Hepatocyte (in vitro differentiated cells): ENCODE data around the gene PPP1R7. TPM values are rescaled to one million over a fixed set of nuclear protein-coding genes. Genes with fewer than 3 reads are reported as not detected.

ENCODE experiments used
- DNase-seq: peaks from one replicate; pipeline ENCODE4 v3.0.0-alpha.2; 2016; ENCODE audit warnings: low spot score
- H2AFZ ChIP-seq: fragments of 200-600 bp; sonication (generic); 2 replicates; pipeline ENCODE4 v1.6.0; 2016; ENCODE audit warnings: antibody characterized with exemption, mild to moderate bottlenecking
- H3K27ac ChIP-seq: fragments of 200-600 bp; sonication (generic); 2 replicates; pipeline ENCODE4 v1.5.1; 2016; ENCODE audit warnings: mild to moderate bottlenecking
- H3K27me3 ChIP-seq: fragments of 200-600 bp; sonication (generic); 2 replicates; pipeline ENCODE4 v1.6.1; 2016
- H3K36me3 ChIP-seq: fragments of 200-600 bp; sonication (generic); replicated peaks from 2 replicates; pipeline ENCODE4 v1.5.1; 2016; ENCODE audit warnings: low read depth; ENCODE audit not compliant: insufficient read depth
- H3K4me1 ChIP-seq: fragments of 200-600 bp; sonication (generic); 2 replicates; pipeline ENCODE4 v1.5.1; 2016; ENCODE audit warnings: mild to moderate bottlenecking, moderate library complexity; ENCODE audit not compliant: insufficient read depth
- H3K4me2 ChIP-seq: fragments of 200-600 bp; sonication (generic); 2 replicates; pipeline ENCODE4 v1.6.0; 2016
- H3K4me3 ChIP-seq: fragments of 200-600 bp; sonication (generic); 2 replicates; pipeline ENCODE4 v1.5.1; 2016; ENCODE audit warnings: mild to moderate bottlenecking
- H3K79me2 ChIP-seq: fragments of 200-600 bp; sonication (generic); 2 replicates; pipeline ENCODE4 v1.6.0; 2017; ENCODE audit warnings: mild to moderate bottlenecking
- H3K9me2 ChIP-seq: fragments of 200-600 bp; sonication (generic); replicated peaks from 2 replicates; pipeline ENCODE4 v1.6.0; 2017; ENCODE audit warnings: mild to moderate bottlenecking; ENCODE audit not compliant: insufficient read depth
- H3K9me3 ChIP-seq: fragments of 200-600 bp; sonication (generic); 2 replicates; pipeline ENCODE4 v1.5.1; 2016; ENCODE audit warnings: low read depth, mild to moderate bottlenecking
- H4K20me1 ChIP-seq: fragments of 200-600 bp; sonication (generic); 2 replicates; pipeline ENCODE4 v1.6.0; 2016; ENCODE audit warnings: mild to moderate bottlenecking; ENCODE audit not compliant: insufficient read depth, poor library complexity, severe bottlenecking
- EZH2 ChIP-seq: fragments of 200-600 bp; sonication (generic); IDR thresholded peaks from 2 replicates; pipeline ENCODE4 v1.6.1; 2016; ENCODE audit warnings: antibody characterized with exemption, mild to moderate bottlenecking, borderline replicate concordance
- EZH2phosphoT487 ChIP-seq: fragments of 200-600 bp; sonication (generic); IDR thresholded peaks from one replicate; pipeline ENCODE4 v1.6.1; 2018; ENCODE audit warnings: antibody characterized with exemption, mild to moderate bottlenecking, low read depth, moderate library complexity; ENCODE audit not compliant: unreplicated experiment, severe bottlenecking
- WGBS: methylation state at CpG from one replicate; pipeline ENCODE4 v1.1.6; 2016; ENCODE audit warnings: low lambda C conversion rate; ENCODE audit errors: missing lambda C conversion rate; 5-methylcytosine and 5-hydroxymethylcytosine counted together
- polyA plus RNA-seq: library from polyadenylated mRNA; unstranded; fragments of >200 nt; fragmentation: Nextera tagmentation; extraction: Ambion mirVana; gene quantifications from 2 replicates; pipeline ENCODE4 v1.2.1, GENCODE V29; 2016
- total RNA-seq: library from RNA; depleted of rRNA; stranded (reverse); fragments of >200 nt; gene quantifications from 2 replicates; pipeline ENCODE4 v1.2.3, GENCODE V29; 2014
- TF ChIP-seq, protein P1 (sequence below): fragments of 200-600 bp; sonication (generic); IDR thresholded peaks from 2 replicates; pipeline ENCODE4 v1.5.1; 2016; ENCODE audit warnings: antibody characterized with exemption, mild to moderate bottlenecking; ENCODE audit not compliant: poor library complexity

PPP1R7 gene
- total and polyA plus RNA-seq, 2 experiments from 2014 or later = 46.7 to 84.9 TPM

DNA sequence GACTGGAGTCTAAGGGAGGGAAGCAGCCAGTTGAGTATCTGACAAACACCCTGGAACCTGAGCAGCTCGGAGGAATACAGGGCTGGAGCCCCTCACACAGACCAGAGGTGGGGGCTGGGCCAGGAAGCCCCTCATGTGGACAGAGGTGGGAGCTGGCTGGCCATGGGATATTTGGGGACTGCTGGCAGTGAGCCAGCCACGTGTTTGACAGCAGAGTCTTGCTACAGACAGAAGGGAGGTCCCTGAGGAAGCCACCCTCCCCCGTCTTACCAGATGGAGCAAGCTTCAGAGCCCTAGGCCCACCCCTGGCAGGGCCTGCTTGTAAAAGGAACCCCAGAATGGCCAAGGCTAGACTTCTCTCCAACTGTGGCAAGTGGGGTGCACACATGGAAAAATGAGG is 44.6 kb upstream of the PPP1R7 start:
- WGBS = 75% methylated on average over 3 of the region's 3 CpGs

DNA sequence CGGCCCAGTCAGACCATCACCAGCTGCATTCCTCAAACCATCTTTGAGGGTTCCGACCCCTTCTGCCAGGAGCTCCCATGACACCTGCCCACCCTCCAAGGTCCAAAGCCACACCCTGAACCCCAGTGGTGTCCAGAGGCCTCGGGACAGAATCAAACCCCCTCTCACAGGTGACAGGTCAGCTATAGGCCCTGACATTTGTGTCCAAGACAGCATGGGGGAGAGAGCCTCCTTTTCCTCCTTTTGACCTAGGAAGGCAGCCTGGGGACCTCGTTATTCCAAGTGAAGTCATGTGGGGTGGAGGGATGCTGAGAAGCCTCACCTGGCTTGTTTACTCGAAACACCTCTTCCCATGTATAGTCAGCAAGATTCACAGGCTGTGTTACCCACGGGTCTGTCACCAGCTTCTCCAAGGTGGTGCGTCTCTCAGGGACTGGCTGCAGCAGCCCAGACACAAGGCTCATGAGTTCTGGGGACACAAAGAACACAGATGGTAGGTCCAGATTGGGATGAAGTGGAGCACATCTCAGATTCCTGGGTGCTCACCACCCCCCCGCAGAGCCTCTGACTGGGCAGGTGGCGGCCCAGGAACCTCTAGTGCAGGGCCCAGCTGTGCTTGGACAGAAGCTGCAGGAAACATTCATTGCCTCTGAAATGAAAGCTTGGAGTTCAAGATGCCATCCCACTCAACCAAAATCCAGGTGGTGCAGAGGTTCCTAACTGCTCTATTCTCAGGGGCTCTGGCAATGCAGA is 43.1 kb upstream of the PPP1R7 start:
- DNase-seq = no peak
- H3K9me2 ChIP-seq = no peaks in the 10 kb centered on the region
- no peak overlapping the region for H2AFZ ChIP-seq
- H3K36me3 ChIP-seq = no peaks in the 10 kb centered on the region
- H4K20me1 ChIP-seq = no peaks in the 10 kb centered on the region
- no peak for TF ChIP-seq EZH2phosphoT487
- TF ChIP-seq, protein P1, sequence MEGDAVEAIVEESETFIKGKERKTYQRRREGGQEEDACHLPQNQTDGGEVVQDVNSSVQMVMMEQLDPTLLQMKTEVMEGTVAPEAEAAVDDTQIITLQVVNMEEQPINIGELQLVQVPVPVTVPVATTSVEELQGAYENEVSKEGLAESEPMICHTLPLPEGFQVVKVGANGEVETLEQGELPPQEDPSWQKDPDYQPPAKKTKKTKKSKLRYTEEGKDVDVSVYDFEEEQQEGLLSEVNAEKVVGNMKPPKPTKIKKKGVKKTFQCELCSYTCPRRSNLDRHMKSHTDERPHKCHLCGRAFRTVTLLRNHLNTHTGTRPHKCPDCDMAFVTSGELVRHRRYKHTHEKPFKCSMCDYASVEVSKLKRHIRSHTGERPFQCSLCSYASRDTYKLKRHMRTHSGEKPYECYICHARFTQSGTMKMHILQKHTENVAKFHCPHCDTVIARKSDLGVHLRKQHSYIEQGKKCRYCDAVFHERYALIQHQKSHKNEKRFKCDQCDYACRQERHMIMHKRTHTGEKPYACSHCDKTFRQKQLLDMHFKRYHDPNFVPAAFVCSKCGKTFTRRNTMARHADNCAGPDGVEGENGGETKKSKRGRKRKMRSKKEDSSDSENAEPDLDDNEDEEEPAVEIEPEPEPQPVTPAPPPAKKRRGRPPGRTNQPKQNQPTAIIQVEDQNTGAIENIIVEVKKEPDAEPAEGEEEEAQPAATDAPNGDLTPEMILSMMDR = no peak
- TF ChIP-seq EZH2 = no peak
- H3K4me1 ChIP-seq = peaks cover 8% of the 10 kb centered on the region
- no peaks in the 10 kb centered on the region for H3K27me3 ChIP-seq
- H3K27ac ChIP-seq = no peak overlapping the region
- no peaks in the 10 kb centered on the region for H3K9me3 ChIP-seq
- H3K79me2 ChIP-seq = peaks cover 11% of the 10 kb centered on the region
- H3K4me2 ChIP-seq = no peak overlapping the region
- no peak overlapping the region for H3K4me3 ChIP-seq
- WGBS = 92% methylated on average over 9 of the region's 9 CpGs

More for the DNA sequence above, 44.6 kb upstream of the PPP1R7 start:
- no peaks in the 10 kb centered on the region for H3K9me3 ChIP-seq
- H3K27me3 ChIP-seq = no peaks in the 10 kb centered on the region
- no peak overlapping the region for H2AFZ ChIP-seq
- no peaks in the 10 kb centered on the region for H3K36me3 ChIP-seq
- H3K27ac ChIP-seq = no peak overlapping the region
- no peak for DNase-seq
- no peak overlapping the region for H3K4me2 ChIP-seq
- peaks cover 24% of the 10 kb centered on the region for H3K79me2 ChIP-seq
- no peaks in the 10 kb centered on the region for H3K9me2 ChIP-seq
- H3K4me1 ChIP-seq = peaks cover 13% of the 10 kb centered on the region
- no peak overlapping the region for H3K4me3 ChIP-seq
- H4K20me1 ChIP-seq = no peaks in the 10 kb centered on the region
- TF ChIP-seq EZH2phosphoT487 (no peak), EZH2 (no peak)
- TF ChIP-seq, protein P1 = no peak

DNA sequence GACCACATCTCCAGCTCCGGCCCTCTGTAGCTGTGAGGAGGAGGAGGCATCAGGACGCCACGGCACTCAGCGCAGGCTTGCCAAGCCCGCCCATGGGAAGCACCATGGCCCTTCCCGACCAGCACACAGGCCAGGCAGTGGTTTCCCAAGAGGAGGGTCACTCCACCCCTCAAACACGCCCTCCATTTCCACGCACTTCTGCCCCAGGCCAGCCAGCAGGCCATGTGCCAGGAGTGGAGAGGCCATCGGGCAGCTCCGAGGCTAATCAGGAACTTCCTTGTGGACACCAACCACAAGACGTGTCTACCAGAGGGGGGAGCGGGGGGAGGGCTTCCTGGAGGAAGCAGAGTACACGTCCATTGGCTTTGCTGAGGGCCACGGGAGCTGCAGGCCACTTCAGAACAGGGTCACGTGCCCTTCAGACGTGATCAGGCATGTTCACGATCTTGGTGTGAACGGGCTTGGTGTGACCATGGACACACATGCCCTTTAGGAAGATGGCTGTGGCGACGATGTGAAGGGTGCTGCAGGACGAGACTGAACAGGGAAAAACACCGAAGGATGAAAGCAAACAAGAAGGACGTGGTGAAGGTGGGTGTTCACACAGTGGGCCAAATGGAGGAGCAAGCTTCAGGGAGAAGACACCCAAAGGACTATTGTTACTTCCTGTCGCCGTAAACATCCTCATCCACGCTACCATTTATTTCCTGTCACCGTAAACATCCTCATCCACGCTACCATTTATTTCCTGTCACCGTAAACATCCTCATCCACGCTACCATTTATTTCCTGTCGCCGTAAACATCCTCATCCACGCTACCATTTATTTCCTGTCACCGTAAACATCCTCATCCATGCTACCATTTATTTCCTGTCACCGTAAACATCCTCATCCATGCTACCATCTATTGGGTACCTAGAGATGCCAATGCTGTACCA is 41.7 kb upstream of the PPP1R7 start:
- Histone ChIP-seq H3K4me3 (no peak overlapping the region), H4K20me1 (no peaks in the 10 kb centered on the region), H3K4me2 (no peak overlapping the region), H3K9me2 (no peaks in the 10 kb centered on the region), H3K79me2 (peaks cover 5% of the 10 kb centered on the region), H3K36me3 (no peaks in the 10 kb centered on the region), H3K9me3 (no peaks in the 10 kb centered on the region), H3K27ac (no peak overlapping the region), H2AFZ (no peak overlapping the region), H3K27me3 (no peaks in the 10 kb centered on the region), H3K4me1 (peaks cover 2% of the 10 kb centered on the region)
- no peak for DNase-seq
- 96% methylated on average over 35 of the region's 35 CpGs for WGBS
- TF ChIP-seq EZH2phosphoT487 (no peak), EZH2 (no peak)
- TF ChIP-seq, protein P1 = no peak
